Right kidney (tissue), 1 donor: ENCODE measurements around the gene ANO1.
"Not testable (repeated sequence)": the region's sequence is repeated elsewhere in the genome, so short reads cannot be mapped to it uniquely, and the experiment has no call there.

Experiments
- DNase-seq: peaks from one replicate; pipeline ENCODE4 v3.0.0-alpha.2; 2016

ANO1 gene

GRCh38 chr11:70212227-70212811 is 134.2 kb downstream of the ANO1 start:
- DNase-seq: no peak

- not testable (repeated sequence) for DNase-seq
Observed at GRCh38 chr11:70217388-70217787, 139.3 kb downstream of the ANO1 start.

- DNase-seq: not testable (repeated sequence)
Observed at GRCh38 chr11:70218076-70218475, 140.0 kb downstream of the ANO1 start.

GRCh38 chr11:70220136-70220535 is 142.0 kb downstream of the ANO1 start:
- DNase-seq: no peak

GRCh38 chr11:70220920-70221319 is 142.8 kb downstream of the ANO1 start:
- no peak for DNase-seq

GRCh38 chr11:70225681-70226177 is 147.6 kb downstream of the ANO1 start:
- DNase-seq: no peak

GRCh38 chr11:70226183-70226582 is 148.1 kb downstream of the ANO1 start:
- no peak for DNase-seq

GRCh38 chr11:70226967-70227366 is 148.8 kb downstream of the ANO1 start:
- no peak for DNase-seq

GRCh38 chr11:70229737-70230136 is 151.6 kb downstream of the ANO1 start:
- no peak for DNase-seq

- no peak for DNase-seq
Observed at GRCh38 chr11:70230151-70230839, 152.2 kb downstream of the ANO1 start.

GRCh38 chr11:70230840-70231710 is 153.0 kb downstream of the ANO1 start:
- DNase-seq: no peak

GRCh38 chr11:70233034-70233433 is 154.9 kb downstream of the ANO1 start:
- no peak for DNase-seq

- DNase-seq: no peak
Observed at GRCh38 chr11:70233511-70233934, 155.4 kb downstream of the ANO1 start.

GRCh38 chr11:70233962-70234361 is 155.8 kb downstream of the ANO1 start:
- no peak for DNase-seq
